GM10847 (cell line): Measurements from ENCODE around the gene CYP2W1.

Source experiments
- POLR2A ChIP-seq: IDR thresholded peaks from 2 replicates; pipeline ENCODE4 v1.6.1; 2011; ENCODE audit not compliant: insufficient read length; ENCODE audit errors: extremely low read depth

CYP2W1 gene

GRCh38 chr7:959271-959670 lies 23.7 kb upstream of the CYP2W1 start:
- TF ChIP-seq POLR2A = no peak

- no peak for TF ChIP-seq POLR2A
Measured at GRCh38 chr7:960269-960871, 22.6 kb upstream of the CYP2W1 start.

GRCh38 chr7:961546-962400 lies 21.2 kb upstream of the CYP2W1 start:
- TF ChIP-seq POLR2A = no peak

- no peak for TF ChIP-seq POLR2A
Measured at GRCh38 chr7:962401-963081, 20.4 kb upstream of the CYP2W1 start.

GRCh38 chr7:963236-964078 lies 19.5 kb upstream of the CYP2W1 start:
- no peak for TF ChIP-seq POLR2A

- TF ChIP-seq POLR2A = no peak
Measured at GRCh38 chr7:964401-965231, 18.4 kb upstream of the CYP2W1 start.

- TF ChIP-seq POLR2A = no peak
Measured at GRCh38 chr7:966291-967069, 16.5 kb upstream of the CYP2W1 start.

GRCh38 chr7:967361-968082 lies 15.5 kb upstream of the CYP2W1 start:
- no peak for TF ChIP-seq POLR2A

- no peak for TF ChIP-seq POLR2A
Measured at GRCh38 chr7:968205-969105, 14.5 kb upstream of the CYP2W1 start.

- no peak for TF ChIP-seq POLR2A
Measured at GRCh38 chr7:969403-969802, 13.6 kb upstream of the CYP2W1 start.

- no peak for TF ChIP-seq POLR2A
Measured at GRCh38 chr7:970744-971143, 12.2 kb upstream of the CYP2W1 start.

GRCh38 chr7:972110-972509 lies 10.9 kb upstream of the CYP2W1 start:
- TF ChIP-seq POLR2A = no peak

- TF ChIP-seq POLR2A = no peak
Measured at GRCh38 chr7:972676-973309, 10.2 kb upstream of the CYP2W1 start.
